CD4-positive, alpha-beta memory T cell (primary cell): ENCODE data around the gene UNK. TPM values are rescaled to one million over a fixed set of nuclear protein-coding genes. Genes with fewer than 3 reads are reported as not detected.
"Not testable (repeated sequence)": the region's sequence is repeated elsewhere in the genome, so short reads cannot be mapped to it uniquely, and the experiment has no call there.

Experiments used
- CTCF ChIA-PET: fragments of 350-600 bp; sonication (Branson Sonifier 250); formaldehyde crosslinking; loops from one replicate; lab custom pipeline; 2021; ENCODE audit warnings: inconsistent platforms; ENCODE audit not compliant: partially characterized antibody; lab: Charles Lee
- POLR2A ChIA-PET: fragments of 350-600 bp; sonication (Branson Sonifier 250); formaldehyde crosslinking; loops from one replicate; lab custom pipeline; 2021; ENCODE audit not compliant: partially characterized antibody; lab: Charles Lee
- DNase-seq, 5 donors: peaks; one replicate each; pipeline versions ENCODE4 v3.0.0 to v3.0.0-alpha.2; 2020 to 2022; ENCODE audit warnings: mixed read lengths in 1 of 5
- H3K27ac ChIP-seq: one replicate; pipeline ENCODE4 v1.7.0; 2013; ENCODE audit warnings: low read depth, low read length
- H3K27me3 ChIP-seq: 2 replicates; pipeline ENCODE4 v1.7.0; 2013; ENCODE audit warnings: mild to moderate bottlenecking, low read length, moderate library complexity; ENCODE audit not compliant: insufficient read depth
- H3K36me3 ChIP-seq: 2 replicates; pipeline ENCODE4 v1.7.0; 2013; ENCODE audit warnings: mild to moderate bottlenecking, low read length, moderate library complexity; ENCODE audit not compliant: insufficient read depth
- H3K4me1 ChIP-seq: 2 replicates; pipeline ENCODE4 v1.7.0; 2013; ENCODE audit warnings: mild to moderate bottlenecking, low read length, moderate library complexity; ENCODE audit not compliant: insufficient read depth
- H3K4me3 ChIP-seq, 2 donors: one replicate each; pipeline ENCODE4 v1.7.0; 2013; ENCODE audit warnings: low read length in 2 of 2, mild to moderate bottlenecking in 1 of 2
- H3K9me3 ChIP-seq, 2 donors: one replicate each; pipeline ENCODE4 v1.7.0; 2013; ENCODE audit warnings: low read length in 2 of 2, control low read depth in 1 of 2; ENCODE audit not compliant: control insufficient read depth in 1 of 2
- H3K27ac Mint-ChIP-seq, 7 donors: one replicate each; pipeline ENCODE4 v1.8.0; 2020 to 2021; ENCODE audit warnings: mixed read lengths in 7 of 7, mild to moderate bottlenecking in 6 of 7, inconsistent platforms in 3 of 7, moderate library complexity in 3 of 7
- H3K27me3 Mint-ChIP-seq, 2 donors: one replicate each; pipeline ENCODE4 v1.8.0; 2020 to 2021; ENCODE audit warnings: mixed read lengths in 2 of 2
- H3K36me3 Mint-ChIP-seq, 2 donors: one replicate each; pipeline ENCODE4 v1.8.0; 2020 to 2021; ENCODE audit warnings: mixed read lengths in 2 of 2, inconsistent platforms in 1 of 2, mild to moderate bottlenecking in 1 of 2
- H3K4me1 Mint-ChIP-seq, 4 donors: one replicate each; pipeline ENCODE4 v1.8.0; 2020 to 2021; ENCODE audit warnings: mixed read lengths in 4 of 4, mild to moderate bottlenecking in 1 of 4
- H3K4me3 Mint-ChIP-seq, 8 donors: one replicate each; pipeline ENCODE4 v1.8.0; 2020 to 2021; ENCODE audit warnings: mixed read lengths in 8 of 8, mild to moderate bottlenecking in 7 of 8, moderate library complexity in 6 of 8, inconsistent platforms in 3 of 8
- H3K9me3 Mint-ChIP-seq, 8 donors: one replicate each; pipeline ENCODE4 v1.8.0; 2020 to 2021; ENCODE audit warnings: mixed read lengths in 8 of 8, mild to moderate bottlenecking in 5 of 8, inconsistent platforms in 3 of 8, moderate library complexity in 1 of 8
- intact Hi-C: fragments of 100-400 bp; cut with micrococcal nuclease; formaldehyde crosslinking; loops from one replicate; pipeline ENCODE4 v1.15.1; 2023
- polyA plus RNA-seq, 2 donors: library from polyadenylated mRNA; unstranded; fragments of 300-500 nt; fragmentation: Illumina TruSeq; gene quantifications; one replicate each; pipeline ENCODE4 v1.2.3, GENCODE V29; 2021
- total RNA-seq, 2 experiments: library from RNA; stranded (reverse); gene quantifications; one replicate each; pipeline ENCODE4 v1.2.3, GENCODE V29; 2021

UNK gene
- total and polyA plus RNA-seq, 4 experiments from 2014 or later, result 22.2 to 48.1 (median 34.4) TPM

DNA sequence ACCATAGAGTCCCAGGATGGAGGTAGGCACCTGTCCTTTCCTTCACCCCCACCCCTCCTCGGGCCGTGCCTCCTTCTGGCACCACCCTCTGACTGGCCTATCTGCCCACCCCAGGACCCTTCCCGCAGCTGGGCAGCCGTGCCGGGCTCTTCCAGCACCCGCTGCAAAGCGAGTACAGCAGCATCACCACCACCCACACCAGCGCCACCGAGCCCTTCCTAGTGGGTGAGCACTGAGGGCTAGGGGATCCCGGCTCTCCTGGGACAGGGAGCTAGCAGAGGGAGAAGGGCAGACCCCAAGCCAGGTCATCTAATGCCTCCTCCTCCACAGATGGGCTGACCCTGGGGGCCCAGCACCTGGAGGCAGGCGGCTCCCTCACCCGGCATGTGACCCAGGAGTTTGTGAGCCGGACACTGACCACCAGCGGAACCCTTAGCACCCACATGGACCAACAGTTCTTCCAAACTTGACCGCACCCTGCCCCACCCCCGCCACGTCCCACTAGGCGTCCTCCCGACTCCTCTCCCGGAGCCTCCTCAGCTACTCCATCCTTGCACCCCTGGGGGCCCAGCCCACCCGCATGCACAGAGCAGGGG is 27.4 kb upstream of the UNK start:
- H3K4me3 ChIP-seq, result no peak overlapping the region
- H3K9me3 ChIP-seq, result no peaks in the 10 kb centered on the region
- POLR2A ChIA-PET, result interaction anchor here (1.4 kb wide), 1 partner anchor 98 kb away, joined by 4 read pairs; the partner anchor contains the start of gene WBP2
- no peaks in the 10 kb centered on the region for H3K27me3 ChIP-seq
- no peak overlapping the region for H3K4me3 Mint-ChIP-seq
- H3K27me3 Mint-ChIP-seq, result no peaks in the 10 kb centered on the region
- H3K27ac ChIP-seq, result no peak overlapping the region
- H3K4me1 ChIP-seq, result peaks cover 13% of the 10 kb centered on the region
- no peaks in the 10 kb centered on the region for H3K9me3 Mint-ChIP-seq
- intact Hi-C loops, result no loop called here
- CTCF ChIA-PET, result interaction anchor here (1.7 to 1.9 kb wide), 2 partner anchors 7 to 9 kb away, joined by 5 read pairs; partner anchors contain the start of gene GALK1
- H3K36me3 Mint-ChIP-seq, result no peaks in the 10 kb centered on the region
- H3K27ac Mint-ChIP-seq, result no peak overlapping the region
- H3K36me3 ChIP-seq, result no peaks in the 10 kb centered on the region
- peaks cover 4 to 16% (median 13%) of the 10 kb centered on the region in 4 donors for H3K4me1 Mint-ChIP-seq
- DNase-seq, result no peak

DNA sequence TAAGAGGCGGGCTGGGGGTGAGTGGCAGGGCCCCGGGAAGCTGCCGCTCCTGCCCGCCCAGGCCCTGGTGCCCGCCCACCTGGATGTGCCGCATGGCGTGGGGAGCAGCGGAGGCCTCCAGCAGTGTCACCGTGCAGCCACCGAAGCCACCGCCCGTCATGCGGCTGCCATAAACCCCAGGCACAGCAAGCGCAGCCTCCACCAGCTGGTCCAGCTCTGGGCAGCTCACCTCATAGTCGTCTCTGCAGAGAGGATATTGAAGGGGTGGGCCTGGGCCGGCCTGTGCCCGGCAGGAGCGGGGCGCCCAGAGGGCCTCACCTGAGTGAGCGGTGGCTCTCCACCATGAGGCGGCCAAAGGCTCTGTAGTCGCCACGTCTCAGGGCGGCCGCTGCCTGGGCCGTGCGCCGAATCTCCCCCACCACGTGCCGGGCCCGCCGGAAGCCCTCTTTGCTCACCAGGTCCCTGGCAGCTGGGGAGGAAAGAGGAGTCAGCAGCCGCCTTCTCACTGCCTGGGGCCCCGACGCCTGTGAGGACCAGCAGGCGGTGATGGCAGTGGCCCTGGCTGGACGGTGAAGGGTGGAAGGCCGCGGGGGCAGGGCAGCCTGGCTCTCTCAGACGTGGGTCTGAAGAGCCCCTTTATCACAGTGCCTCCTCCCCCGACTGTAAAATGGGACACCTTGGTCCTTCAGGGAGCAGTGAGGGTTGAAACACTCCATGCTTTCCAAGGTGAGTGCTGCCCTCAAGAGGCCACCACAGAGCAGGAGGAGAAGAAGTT is 26.3 kb upstream of the UNK start:
- H3K36me3 ChIP-seq, result no peaks in the 10 kb centered on the region
- H3K9me3 Mint-ChIP-seq, result no peaks in the 10 kb centered on the region
- peaks cover 13% of the 10 kb centered on the region for H3K4me1 ChIP-seq
- ChIA-PET CTCF (interaction anchor here (1.7 kb wide), 1 partner anchor 10 kb away, joined by 5 read pairs; no protein-coding TSS in a partner anchor), POLR2A (interaction anchor here (1.4 to 8.6 kb wide), 2 partner anchors 18 to 97 kb away, joined by 4 to 259 read pairs; partner anchors contain the start of gene WBP2)
- H3K36me3 Mint-ChIP-seq, result peaks cover 0 to 2% of the 10 kb centered on the region in 2 donors
- H3K27me3 Mint-ChIP-seq, result no peaks in the 10 kb centered on the region
- H3K4me3 Mint-ChIP-seq, result no peak overlapping the region
- H3K9me3 ChIP-seq, result no peaks in the 10 kb centered on the region
- no peak overlapping the region for H3K27ac Mint-ChIP-seq
- intact Hi-C loops, result no loop called here
- DNase-seq, result no peak
- no peak overlapping the region for H3K4me3 ChIP-seq
- no peaks in the 10 kb centered on the region for H3K27me3 ChIP-seq
- peaks cover 2 to 23% (median 10%) of the 10 kb centered on the region in 4 donors for H3K4me1 Mint-ChIP-seq
- no peak overlapping the region for H3K27ac ChIP-seq

DNA sequence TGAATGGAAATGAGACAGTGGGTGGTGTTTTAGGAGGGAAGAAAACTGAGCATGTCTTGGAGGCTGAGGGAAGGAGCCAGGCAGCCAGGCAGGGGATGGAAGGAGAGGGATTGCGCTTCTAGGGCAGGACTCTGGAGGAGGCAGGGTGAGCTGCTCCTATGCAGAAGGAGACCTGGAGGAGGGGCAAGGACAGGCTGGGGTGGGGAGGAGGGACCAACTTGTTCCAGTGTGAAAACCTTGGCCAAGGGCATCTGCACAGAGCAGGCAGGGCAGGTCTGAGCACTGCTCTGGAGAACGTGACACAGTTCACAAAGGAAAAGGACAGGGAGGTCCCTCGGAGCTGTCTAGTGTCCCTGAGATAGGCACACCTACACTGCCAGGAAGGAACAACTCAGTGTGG is 25.1 kb upstream of the UNK start:
- H3K9me3 ChIP-seq, result no peaks in the 10 kb centered on the region
- intact Hi-C loops, result no loop called here
- H3K36me3 Mint-ChIP-seq, result peaks cover 0 to 2% of the 10 kb centered on the region in 2 donors
- peak overlapping the region in 1 of 7 donors; percentile 79 for H3K27ac Mint-ChIP-seq
- POLR2A ChIA-PET, result interaction anchor here (8.6 kb wide), 1 partner anchor 17 kb away, joined by 259 read pairs; a partner anchor contains a TSS
- H3K4me1 Mint-ChIP-seq, result peaks cover 5 to 27% (median 14%) of the 10 kb centered on the region in 4 donors
- H3K4me1 ChIP-seq, result peaks cover 16% of the 10 kb centered on the region
- H3K36me3 ChIP-seq, result no peaks in the 10 kb centered on the region
- no peak overlapping the region for H3K4me3 Mint-ChIP-seq
- H3K9me3 Mint-ChIP-seq, result no peaks in the 10 kb centered on the region
- DNase-seq, result no peak
- H3K27ac ChIP-seq, result no peak overlapping the region
- no peaks in the 10 kb centered on the region for H3K27me3 ChIP-seq
- no peak overlapping the region for H3K4me3 ChIP-seq
- no peaks in the 10 kb centered on the region for H3K27me3 Mint-ChIP-seq
- CTCF ChIA-PET, result interaction anchor here (1.2 to 7.5 kb wide), 2 partner anchors 11 to 137 kb away, joined by 4 to 68 read pairs; partner anchors contain the start of gene TRIM65

DNA sequence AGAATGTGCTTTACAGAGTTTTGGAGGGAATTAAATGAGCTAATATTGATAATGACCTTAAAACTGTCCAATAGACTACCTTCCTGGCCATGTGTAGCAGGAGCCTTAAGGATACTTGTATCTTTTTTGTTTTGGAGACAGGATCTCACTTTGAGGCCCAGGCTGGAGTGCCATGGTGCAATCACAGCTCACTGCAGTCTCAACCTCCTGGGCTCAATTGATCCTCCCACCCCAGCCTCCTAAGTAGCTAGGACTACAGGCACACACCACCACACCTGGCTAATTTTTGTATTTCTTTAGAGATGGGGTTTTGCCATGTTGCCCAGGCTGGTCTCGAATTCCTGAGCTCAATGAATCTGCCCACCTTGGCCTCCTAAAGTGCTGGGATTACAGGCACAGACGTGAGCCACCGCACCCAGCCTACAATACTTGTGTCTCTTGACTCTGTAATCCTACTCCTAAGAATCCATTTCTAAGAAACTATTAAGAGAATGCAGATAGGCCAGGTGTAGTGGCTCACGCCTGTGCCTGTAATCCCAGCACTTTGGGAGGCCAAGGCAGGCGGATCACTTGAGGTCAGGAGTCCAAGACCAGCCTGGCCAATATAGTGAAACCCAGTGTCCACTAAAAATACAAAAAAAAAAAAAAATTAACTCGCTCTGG is 24.5 kb upstream of the UNK start:
- POLR2A ChIA-PET, result interaction anchor here (8.6 kb wide), 1 partner anchor 16 kb away, joined by 259 read pairs; a partner anchor contains a TSS
- H3K9me3 ChIP-seq, H3K27ac ChIP-seq, H3K27me3 ChIP-seq, H3K36me3 ChIP-seq, H3K4me3 ChIP-seq, H3K9me3 Mint-ChIP-seq, intact Hi-C loops, H3K36me3 Mint-ChIP-seq, DNase-seq, H3K4me3 Mint-ChIP-seq, H3K27ac Mint-ChIP-seq, H3K27me3 Mint-ChIP-seq: not testable (repeated sequence)
- CTCF ChIA-PET, result interaction anchor here (1.2 to 7.5 kb wide), 3 partner anchors 12 to 136 kb away, joined by 3 to 68 read pairs (median 4); partner anchors contain the start of gene TRIM65
- peaks cover 1 to 22% (median 10%) of the 10 kb centered on the region in 4 donors for H3K4me1 Mint-ChIP-seq
- peaks cover 17% of the 10 kb centered on the region for H3K4me1 ChIP-seq

DNA sequence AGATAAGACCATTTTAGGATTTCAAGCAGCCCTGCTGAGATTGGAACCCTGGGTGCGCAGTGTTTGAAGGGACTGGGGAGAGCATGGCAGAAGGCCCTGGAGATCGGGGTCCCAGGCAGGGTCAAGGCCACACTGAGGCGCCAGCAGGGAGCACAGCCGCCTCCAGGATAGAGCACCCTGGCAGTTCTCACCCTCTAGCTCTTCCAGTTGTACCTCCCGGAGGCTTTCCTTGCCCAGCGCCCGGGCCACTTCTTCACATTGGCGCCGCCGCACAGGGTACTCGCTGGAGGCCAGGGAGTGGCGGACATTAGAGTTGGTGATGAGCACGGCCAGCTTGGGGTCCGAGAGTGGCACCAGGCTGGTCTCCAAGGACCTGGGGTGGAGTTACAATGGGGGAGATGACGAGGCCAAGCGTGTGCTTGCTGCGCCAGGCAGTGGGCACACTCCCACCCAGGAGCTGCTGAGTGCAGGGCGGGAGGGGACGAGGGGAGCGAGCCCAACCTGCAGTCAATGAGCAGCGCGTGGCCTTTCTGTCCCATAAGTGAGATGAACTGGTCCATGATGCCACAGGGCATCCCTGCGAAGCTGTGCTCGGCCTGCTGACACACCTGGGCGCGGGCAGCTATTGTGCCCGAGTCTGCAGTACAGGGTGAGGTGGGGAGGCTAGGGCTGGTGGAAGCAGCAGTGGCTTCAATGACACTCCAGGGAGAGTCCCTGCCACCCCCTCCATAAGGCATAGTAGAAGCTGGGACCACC is 21.9 kb upstream of the UNK start:
- H3K9me3 ChIP-seq, result no peaks in the 10 kb centered on the region

DNA sequence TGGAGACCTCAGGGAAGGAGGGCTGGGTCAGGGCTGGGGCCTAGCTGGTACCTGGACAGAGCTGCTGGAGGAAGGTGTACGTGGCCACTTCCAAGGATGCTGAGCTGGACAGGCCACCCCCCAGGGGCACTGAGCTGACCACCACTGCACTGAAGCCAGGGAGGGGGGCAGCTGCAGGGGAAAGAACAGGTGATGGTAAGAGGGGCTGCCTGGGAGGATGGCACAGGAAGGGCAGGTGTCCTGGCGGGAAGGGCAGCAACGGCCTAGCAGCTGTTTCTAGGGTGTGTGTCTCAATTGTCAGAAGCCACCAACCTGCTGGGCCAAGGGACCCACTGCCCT is 21.4 kb upstream of the UNK start:
- Mint-ChIP-seq H3K9me3 (no peaks in the 10 kb centered on the region), H3K36me3 (peaks cover 0 to 3% of the 10 kb centered on the region in 2 donors), H3K4me1 (peaks cover 6 to 26% (median 10%) of the 10 kb centered on the region in 4 donors), H3K4me3 (peak overlapping the region in 3 of 8 donors; percentile 31 to 46 (median 36)), H3K27ac (no peak overlapping the region), H3K27me3 (no peaks in the 10 kb centered on the region)
- Histone ChIP-seq H3K4me3 (no peak overlapping the region), H3K27ac (no peak overlapping the region), H3K9me3 (no peaks in the 10 kb centered on the region), H3K4me1 (peaks cover 17% of the 10 kb centered on the region), H3K27me3 (no peaks in the 10 kb centered on the region), H3K36me3 (no peaks in the 10 kb centered on the region)
- DNase-seq, result no peak
- ChIA-PET CTCF (interaction anchor here (1.0 to 7.5 kb wide), 12 partner anchors 10 to 242 kb away, joined by 3 to 68 read pairs (median 16); partner anchors contain the start of genes TRIM65 and UNK), POLR2A (interaction anchor here (0.8 to 8.6 kb wide), 8 partner anchors 10 to 134 kb away, joined by 3 to 259 read pairs (median 18); partner anchors contain the start of genes TRIM65, UNC13D, UNK and WBP2)
- intact Hi-C loops, result no loop called here

More for the DNA sequence above, 21.9 kb upstream of the UNK start:
- no peaks in the 10 kb centered on the region for H3K9me3 Mint-ChIP-seq
- no peaks in the 10 kb centered on the region for H3K27me3 ChIP-seq
- ChIA-PET CTCF (interaction anchor here (0.9 to 7.5 kb wide), 11 partner anchors 9 to 243 kb away, joined by 3 to 68 read pairs (median 8); partner anchors contain the start of gene TRIM65), POLR2A (interaction anchor here (0.6 to 8.6 kb wide), 10 partner anchors 9 to 134 kb away, joined by 3 to 259 read pairs (median 15); partner anchors contain the start of genes TRIM65, UNC13D, UNK and WBP2)
- H3K4me3 ChIP-seq, result no peak overlapping the region
- peaks cover 17% of the 10 kb centered on the region for H3K4me1 ChIP-seq
- no peaks in the 10 kb centered on the region for H3K27me3 Mint-ChIP-seq
- H3K27ac ChIP-seq, result no peak overlapping the region
- H3K36me3 ChIP-seq, result no peaks in the 10 kb centered on the region
- no peak for DNase-seq
- peaks cover 0 to 3% of the 10 kb centered on the region in 2 donors for H3K36me3 Mint-ChIP-seq
- H3K27ac Mint-ChIP-seq, result peak overlapping the region in 3 of 7 donors; percentile 17 to 81 (median 58)
- H3K4me3 Mint-ChIP-seq, result peak overlapping the region in 6 of 8 donors; percentile 36 to 62 (median 48)
- intact Hi-C loops, result no loop called here
- peaks cover 6 to 26% (median 10%) of the 10 kb centered on the region in 4 donors for H3K4me1 Mint-ChIP-seq
